HG02678 (cell line): ENCODE measurements around the gene OGT.
"Not testable (repeated sequence)": the region's sequence is repeated elsewhere in the genome, so short reads cannot be mapped to it uniquely, and the experiment has no call there.

Experiments used
- ATAC-seq: cut with Tn5 transposase; IDR thresholded peaks from one replicate; pipeline ENCODE4 v1.9.1; 2021; ENCODE audit warnings: mild to moderate bottlenecking, moderate library complexity; ENCODE audit not compliant: unreplicated experiment

Gene OGT

DNA sequence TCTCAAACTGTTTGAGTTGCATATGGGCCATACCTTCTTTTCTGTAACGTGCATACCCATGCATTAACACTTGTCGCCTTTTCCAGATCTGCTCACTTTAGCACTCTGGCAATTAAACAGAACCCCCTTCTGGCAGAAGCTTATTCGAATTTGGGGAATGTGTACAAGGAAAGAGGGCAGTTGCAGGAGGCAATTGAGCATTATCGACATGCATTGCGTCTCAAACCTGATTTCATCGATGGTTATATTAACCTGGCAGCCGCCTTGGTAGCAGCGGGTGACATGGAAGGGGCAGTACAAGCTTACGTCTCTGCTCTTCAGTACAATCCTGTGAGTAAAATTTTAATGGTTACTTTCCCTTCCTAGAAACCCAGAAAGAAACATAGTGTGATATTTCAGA, 4.8 kb downstream of the OGT start:
- ATAC-seq: no peak

DNA sequence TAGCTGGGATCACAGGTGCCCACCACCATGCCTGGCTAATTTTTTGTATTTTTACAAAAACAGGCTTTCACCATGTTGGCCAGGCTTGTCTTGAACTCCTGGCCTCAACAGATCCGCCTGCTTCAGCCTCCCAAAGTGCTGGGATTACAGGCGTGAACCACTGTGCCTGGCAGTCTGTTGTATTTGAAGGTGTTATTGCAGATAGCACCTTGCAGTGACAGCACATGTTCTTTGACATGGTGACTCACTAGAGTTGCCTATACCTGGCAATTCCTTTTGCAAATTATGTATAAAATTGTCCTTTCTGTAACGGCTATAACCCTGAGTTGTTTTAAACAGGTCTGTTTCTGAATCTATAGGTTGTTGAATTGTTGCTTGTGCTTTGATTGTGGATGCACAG, 7.9 kb downstream of the OGT start:
- ATAC-seq: peak; percentile 22

DNA sequence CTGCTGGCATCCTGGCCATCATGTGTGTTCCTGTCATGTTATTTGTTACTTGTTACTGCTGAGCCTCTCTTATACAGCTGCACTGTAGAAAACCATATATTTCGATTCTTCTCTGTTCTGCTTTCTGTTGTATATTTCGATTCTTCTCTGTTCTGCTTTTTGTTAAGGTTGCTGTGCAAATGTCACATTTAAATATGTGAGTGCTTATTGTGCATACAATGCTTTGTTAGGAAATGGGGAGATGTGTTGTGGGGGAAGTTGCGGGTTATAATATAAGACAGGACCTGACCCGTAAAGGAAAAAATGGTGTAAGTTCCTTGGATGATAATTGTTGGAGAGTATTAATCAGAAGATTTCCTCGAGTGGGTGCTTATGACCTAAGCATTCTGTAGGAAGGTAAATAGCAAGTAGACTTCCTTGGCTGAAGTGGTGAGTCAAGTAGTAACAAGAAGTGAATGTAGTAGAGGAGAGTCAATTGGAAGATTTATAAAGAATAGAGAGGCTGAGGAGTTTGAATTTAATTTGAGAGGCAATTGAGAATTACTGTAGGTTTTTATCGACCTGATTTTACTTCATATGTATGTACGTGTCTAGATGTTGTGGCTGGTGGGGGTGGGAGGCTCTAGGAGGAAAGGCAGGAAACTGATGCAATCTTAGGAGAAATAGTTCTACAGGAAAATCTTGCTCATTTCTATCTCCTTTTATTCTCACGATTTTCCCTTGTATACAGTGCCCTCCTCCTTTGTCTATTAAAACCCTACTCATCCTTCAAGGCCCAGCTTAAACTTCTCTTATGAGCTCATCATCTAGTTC, 8.5 kb downstream of the OGT start:
- ATAC-seq: peak; percentile 82

DNA sequence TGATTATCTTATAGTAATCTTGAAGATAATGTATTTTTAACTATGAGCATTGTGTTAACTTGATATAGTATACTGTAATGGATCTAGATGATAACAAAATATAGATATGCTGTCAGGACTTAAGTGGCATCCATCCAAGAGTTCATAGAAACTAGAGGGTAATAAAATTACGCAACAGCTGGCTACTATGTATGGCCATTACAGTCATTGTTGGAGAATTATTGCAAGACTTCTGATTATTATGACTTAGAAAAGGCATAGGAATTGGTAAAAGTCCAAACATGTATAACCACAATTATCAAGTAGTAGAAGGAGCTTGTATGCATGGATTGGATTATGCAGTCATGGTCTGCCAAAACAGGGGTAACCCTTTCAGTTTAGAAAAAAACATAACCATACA, 9.5 kb downstream of the OGT start:
- no peak for ATAC-seq

DNA sequence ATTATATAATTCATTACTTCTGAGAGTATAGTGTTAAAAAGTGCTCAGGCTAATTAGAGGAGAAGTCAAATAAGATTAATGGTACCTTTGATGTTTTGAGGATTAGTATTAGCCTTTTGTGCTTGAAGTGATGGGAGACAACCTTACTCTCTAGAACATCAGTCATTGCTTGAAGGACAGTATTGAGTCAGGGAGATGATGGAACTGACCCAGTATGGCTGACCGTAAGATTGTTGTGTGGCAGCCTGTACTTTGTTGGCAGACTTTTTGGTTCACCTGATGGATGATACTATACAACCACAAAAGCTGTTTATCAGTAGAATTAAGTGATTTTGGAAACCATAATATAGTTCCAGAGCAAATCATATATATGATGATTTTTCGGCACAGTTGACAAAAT, 9.9 kb downstream of the OGT start:
- ATAC-seq: no peak

DNA sequence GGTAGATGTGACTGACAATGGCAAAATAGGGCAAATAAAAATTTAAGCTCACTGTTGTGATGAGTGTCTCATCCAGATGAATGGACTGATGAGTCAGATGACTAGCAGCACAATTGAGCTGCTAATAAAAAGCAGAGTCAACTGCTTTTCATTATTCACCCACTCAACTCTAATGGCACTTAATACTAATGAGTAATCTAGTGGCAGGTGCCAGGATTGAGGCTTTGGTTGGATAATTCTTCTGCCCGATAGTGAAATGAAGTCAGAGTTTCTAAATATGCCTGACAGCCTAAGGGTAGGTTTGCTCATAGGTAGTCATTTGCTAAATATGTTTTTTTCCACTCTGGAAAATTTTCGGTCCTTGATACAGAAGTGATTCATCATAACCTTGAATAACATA, 10.4 kb downstream of the OGT start:
- no peak for ATAC-seq

DNA sequence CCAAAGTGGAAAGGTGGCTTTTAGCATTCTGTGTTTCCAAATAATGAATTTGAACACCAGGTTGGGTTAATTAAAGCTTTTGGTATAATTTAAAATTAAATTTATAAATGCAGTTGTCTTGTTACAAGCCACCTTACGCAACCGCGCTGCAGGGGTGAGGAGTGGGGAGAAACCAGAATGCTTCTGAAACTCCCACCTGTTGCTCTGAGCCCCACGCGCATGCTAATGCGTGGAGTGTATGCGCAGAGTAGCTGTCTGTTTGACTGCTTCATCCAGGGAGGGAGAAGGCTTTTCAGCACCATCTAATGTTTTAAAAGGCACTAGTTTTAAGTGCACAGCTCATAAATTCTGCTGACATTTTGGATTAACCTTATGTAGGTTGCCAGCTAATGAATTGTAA, 12.5 kb downstream of the OGT start:
- ATAC-seq: no peak

DNA sequence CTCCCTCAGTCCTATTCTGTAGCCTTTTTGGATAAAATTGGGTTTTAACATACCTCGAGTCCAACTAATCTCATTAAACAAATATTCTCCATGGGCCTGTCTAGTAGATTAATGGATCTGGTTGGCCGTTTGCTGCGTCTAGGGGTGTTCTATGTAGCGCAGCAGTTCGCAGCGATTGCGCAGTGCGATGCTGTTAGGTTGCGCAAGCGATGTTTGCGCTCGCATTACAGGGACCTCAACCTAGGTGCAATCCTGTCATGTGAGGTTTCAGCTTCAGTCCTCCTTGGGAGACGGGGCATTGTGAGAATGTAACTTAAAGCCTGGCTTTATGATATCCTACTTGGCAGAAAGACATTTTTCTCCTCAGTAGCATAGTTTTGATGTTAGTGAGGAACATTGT, 14.0 kb downstream of the OGT start:
- no peak for ATAC-seq

DNA sequence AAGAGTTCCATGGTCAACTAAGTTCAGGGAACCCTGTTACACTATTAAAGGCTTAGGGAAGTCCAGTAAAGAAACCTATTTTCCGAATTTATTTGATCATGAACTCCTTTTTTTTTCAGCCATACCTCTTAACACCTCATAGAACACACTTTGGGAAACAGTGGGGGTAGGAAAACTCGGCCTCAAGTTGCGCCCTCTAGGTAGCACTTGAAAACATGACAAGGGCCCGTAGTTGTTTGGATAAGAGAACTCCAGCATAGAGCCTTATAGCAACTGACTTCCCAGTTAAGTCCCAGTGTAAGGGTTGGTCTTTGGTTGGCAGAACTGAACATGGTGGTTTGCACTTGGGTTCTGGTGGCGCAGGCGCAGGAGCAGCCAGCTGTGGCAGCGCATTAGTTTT, 14.4 kb downstream of the OGT start:
- ATAC-seq: no peak

DNA sequence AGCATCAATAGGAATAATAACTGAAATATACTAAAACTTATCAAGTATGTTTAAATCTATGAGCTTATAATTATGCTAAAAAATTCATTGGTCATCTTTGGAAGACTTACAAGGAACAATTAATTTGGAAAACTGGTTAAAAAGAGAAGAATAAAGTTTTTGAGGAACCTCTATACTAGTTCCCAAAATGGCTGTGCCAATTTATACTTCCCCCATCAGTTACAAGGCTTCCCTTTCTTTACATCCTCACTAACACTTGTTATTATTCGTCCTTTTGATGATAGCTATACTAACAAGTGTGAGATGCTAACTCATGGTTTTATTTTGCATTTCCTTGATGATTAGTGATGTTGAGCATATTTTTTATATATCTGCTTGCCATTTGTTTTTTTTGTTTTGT, 17.1 kb downstream of the OGT start:
- ATAC-seq: no peak

DNA sequence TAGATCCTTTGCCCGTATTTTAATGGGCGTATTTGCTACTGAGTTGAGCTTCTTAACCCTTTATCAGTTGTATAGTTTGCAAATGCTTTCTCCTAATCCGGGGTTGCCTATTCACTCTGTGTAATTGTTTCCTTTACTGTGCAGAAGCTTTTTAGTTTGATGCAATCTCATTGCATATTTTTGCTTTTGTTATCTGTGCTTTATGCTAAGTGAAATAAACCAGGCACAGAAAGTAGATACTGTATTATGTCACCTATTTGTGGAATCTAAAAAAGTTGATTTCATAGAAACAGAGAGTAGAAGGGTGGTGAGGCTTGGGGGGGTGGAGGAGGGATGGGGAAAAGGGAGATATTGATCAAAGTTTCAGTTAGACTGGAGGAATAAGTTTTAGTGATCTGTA, 17.7 kb downstream of the OGT start:
- ATAC-seq: no peak

DNA sequence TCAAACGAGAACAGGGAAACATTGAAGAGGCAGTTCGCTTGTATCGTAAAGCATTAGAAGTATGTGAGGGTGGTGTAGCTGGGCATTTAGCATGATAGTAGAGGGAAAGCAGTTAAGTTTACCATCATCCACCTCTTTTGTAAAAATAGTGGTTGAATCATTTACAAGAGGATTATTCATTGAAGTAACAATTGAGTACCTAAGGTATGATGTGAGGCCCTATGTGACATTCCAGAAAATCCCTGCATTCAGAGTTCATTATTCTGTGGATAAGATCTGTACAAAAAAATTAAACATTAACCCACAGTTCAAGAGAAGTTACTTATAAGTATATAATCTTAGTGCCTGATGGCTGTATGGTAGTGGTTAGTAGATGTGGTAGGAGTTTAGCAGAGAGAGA, 23.1 kb downstream of the OGT start:
- ATAC-seq: no peak

DNA sequence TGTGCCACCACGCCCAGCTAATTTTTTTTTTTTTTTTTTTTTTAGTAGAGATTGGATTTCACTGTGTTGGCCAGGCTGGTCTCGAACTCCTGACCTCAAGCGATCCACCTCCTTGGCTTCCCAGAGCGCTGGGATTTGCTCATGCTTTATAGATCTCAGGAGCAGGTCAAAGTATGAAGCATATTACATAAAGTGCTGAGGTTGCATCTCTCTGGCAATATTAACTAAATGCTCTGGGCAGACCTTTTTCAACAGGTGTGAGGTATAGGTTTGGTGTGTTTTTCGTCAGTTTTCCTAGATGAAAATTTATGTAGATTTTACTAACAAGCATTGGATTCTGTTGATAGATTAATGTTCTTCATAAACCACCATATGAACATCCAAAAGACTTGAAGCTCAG, 26.0 kb downstream of the OGT start:
- ATAC-seq: no peak

DNA sequence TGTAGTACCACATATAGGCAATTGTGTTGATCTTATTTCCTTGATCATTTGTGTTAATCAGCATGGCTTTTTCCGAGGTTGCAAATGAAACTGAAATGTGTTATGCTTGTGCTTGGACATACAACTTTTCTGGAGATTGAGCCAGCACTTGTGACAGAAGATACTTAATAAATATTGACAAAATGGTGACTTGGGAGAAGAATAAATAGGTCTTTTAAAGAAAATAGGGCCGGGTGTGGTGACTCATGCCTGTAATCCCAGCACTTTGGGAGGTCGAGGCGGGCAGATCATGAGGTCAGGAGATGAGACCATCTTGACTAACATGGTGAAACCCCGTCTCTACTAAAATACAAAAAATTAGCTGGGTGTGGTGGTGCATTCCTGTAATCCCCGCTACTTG, 26.9 kb downstream of the OGT start:
- ATAC-seq: not testable (repeated sequence)

DNA sequence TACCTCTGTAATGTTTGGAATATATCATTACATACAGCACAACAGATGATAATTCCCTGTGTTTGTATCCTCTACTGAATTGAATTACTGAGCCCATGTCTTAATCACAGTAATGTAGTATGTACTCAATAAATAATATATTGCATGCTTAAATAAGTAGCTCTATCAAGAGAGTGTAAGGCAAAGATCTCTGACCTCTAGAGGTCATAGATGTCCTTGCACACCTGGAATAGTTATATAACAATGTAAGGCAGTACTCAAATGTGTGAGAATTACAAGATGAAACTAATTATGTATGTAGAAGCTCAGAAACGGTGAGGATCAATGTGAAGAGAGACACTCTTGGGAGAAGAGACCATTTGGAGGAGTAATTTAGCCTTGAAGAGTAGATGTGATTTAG, 31.0 kb downstream of the OGT start:
- no peak for ATAC-seq

DNA sequence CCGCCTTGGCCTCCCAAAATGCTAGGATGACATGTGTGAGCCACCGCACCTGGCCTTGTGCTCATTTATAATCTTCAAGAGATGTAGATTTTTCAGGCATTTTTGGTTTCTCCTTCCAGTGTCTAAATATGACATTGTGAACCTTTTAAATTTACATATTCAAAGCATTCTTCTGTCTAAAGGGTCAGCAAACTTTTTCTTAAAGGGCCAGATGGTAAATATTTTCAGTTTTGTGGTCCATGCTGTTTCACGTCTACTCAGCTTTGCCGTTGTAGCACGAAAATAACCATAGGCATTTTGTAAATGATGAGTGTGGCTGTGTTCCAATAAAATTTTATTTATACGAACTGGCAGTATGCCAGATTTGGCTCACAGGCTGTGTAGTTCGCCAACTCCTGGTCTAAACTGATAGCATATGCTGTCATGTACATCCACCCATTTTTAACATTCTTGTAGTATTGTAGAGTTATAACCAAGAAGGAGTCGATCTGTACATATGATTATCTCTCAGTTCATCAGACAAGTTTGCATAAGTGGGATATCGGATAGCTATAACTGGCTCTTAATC, 32.7 kb downstream of the OGT start:
- no peak for ATAC-seq

DNA sequence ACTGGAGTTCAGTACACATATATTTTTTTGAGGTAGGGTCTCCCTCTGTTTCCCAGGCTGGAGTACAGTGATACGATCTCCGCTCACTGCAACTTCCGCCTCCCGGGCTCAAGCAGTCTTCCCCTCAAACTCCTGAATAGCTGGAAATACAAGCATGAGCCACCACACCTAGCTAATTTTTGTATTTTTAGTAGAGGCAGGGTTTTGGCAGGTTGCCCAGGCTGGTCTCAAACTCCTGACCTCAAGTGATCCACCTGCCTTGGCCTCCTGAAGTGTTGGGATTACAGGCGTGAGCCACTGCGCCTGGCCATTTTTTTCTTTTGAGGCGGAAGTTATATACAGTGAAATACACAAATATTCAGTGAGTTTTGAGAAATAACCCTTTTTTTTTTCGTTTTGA, 38.5 kb downstream of the OGT start:
- ATAC-seq: not testable (repeated sequence)

DNA sequence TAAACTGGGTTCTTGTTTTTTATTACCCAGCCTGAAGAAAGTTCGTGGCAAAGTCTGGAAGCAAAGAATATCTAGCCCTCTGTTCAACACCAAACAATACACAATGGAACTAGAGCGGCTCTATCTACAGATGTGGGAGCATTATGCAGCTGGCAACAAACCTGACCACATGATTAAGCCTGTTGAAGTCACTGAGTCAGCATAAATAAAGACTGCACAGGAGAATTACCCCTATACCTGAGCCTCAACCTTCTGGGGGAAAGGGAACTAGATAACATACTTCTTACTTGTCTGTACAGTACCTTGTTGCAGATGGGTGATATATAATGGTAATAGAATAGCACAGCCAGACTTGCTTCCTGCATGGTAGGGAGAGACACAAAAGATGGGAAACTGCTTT, 40.7 kb downstream of the OGT start:
- no peak for ATAC-seq

DNA sequence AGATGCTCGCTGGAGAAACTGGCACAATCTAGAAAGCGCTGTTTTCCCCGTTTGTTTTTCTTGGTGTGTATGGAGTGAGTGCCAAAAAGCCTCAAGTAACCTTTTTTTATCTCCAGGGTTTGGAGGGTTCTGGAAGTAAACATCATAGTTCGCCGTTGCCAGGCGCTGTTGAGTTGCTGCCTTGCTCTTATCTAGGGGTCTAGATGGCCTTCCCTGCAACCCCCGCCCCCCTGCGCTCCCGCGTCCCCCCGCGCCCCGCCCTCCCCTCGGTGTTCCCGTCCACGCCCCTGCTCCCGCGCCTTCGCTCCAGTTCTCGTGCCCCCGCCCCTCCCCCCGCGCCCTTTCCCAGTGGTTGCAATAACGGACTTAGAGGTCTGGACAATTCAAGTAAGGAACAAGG, 44.8 kb downstream of the OGT start:
- no peak for ATAC-seq

DNA sequence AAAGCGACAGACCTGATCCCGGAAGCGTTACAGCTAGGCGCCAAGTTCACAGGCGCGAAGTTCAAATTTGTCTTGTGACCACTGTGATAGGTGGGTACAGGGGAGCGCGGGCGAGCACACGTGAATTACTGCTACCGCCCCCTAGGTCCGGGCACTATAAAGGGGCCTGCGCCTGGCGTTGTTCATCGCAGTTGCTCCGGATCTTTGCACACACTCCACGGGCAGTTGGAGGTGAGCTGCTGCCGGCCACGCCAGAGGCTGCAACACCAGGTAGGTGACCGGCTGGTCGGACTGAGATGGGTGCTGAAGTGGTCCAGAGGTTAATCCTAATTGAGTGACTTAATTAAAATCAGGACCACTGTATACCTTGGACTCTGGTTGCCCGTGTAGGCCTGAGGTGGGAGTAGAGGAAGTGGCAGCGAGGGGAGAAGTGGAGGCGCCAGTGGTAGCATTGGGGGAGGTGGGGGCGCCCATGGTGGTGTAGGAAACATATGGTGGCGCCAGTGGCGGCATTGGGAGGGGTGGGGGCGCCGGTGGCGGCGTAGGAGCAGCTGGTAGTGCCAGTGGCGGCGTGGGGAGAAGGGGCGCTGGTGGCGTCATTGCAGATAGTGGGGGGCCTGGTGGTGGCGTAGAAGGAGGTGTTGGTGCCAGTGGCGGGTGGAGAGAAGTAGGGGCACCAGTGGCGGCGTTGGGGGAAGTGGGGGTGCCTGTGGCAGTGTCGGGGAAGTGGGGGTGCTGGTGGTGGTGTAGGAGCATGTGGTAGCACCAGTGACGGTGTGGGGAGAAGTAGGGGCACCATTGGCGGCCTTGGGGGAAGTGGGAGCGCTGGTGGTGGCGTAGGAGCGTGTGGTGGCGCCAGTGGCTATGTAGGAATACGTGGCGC, 45.6 kb downstream of the OGT start, which contains the start of gene GCNA:
TSS of gene GCNA (plus strand) at position 185 of the 883 bp plus-strand sequence. CDS start 2,385 bp downstream, outside the sequence.
- no peak for ATAC-seq

DNA sequence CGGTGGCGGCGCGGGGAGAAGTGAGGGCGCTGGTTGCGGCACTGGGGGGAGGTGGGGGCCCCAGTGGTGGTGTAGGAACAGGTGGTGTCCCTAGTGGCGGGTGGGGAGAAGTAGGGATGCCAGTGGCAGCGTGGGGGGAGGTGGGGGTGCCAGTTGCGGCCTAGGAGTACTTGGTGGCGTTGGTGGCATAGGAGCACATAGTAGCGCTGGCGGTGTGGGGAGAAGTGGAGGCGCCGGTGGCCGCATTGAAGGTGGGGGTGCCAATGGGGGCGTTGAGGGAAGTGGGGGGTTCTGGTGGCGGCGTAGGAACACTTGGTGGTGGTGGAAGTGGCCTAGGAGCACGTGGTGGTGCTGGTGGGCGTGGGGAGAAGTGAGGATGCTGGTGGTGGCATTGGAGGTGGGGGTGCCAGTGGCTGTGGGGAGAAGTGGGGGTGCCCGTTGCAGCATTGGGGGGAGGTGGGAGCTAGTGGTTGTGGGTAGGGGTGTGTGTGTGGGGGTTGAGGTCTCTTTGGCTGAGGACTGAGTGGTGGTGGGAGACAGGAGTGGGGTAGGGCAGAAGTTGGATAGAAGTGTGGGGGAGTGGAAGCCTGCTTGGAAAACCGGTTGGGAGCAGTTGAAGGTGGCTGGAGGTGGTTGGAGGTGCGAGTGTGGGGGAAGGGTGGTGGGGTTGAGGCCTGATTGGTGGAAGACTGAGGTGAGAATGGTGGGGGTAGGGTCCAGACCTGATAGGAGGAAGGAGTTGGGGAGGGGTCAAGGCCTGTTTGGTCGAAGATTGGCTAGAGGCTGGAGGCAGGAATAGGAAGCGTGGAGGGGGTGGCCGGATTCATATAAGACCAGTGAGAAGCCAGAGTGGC, 46.5 kb downstream of the OGT start:
- ATAC-seq: no peak
